Sigmoid colon (tissue), 4 donors: ENCODE measurements around the gene SPATA25.

Experiments used
- EP300 ChIP-seq, 4 donors: sonication (generic); formaldehyde crosslinking; IDR thresholded peaks; one replicate each; pipeline ENCODE4 v1.6.1; 2017; ENCODE audit warnings: antibody characterized with exemption in 4 of 4
- POLR2A ChIP-seq, 2 donors: fragments of 450-650 bp; IDR thresholded peaks; one replicate each; pipeline ENCODE4 v1.6.1; 2016; ENCODE audit warnings: antibody characterized with exemption in 2 of 2, mild to moderate bottlenecking in 2 of 2, moderate library complexity in 2 of 2
- POLR2AphosphoS5 ChIP-seq, 4 donors: sonication (generic); formaldehyde crosslinking; IDR thresholded peaks; one replicate each; pipeline ENCODE4 v1.6.1; 2017; ENCODE audit warnings: antibody characterized with exemption in 4 of 4
- TF ChIP-seq, protein P1 (sequence below), 4 experiments: fragments of 450-650 bp in 3 of 4; fragments of 200-600 bp in 1 of 4; IDR thresholded peaks; one replicate each; pipeline ENCODE4 v1.5.1; 2016 to 2019; ENCODE audit warnings: antibody characterized with exemption in 4 of 4, mild to moderate bottlenecking in 3 of 4, moderate library complexity in 2 of 4

DNA sequence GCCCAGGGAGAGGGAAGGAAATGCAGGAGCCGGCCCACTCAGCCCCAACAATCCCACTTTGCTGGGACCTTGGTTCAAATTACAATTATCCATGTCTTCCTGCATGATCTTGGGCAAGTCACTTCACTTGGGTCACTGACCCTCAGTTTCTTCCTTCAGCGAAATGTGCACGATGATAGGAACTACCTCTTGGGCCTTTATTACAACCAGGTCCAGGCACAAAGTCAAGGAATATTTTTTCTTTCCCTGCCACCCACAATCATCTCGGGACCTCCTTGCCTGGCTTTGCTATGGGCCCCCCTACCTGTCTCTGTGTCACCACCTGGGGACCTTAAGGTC, 24.9 kb upstream of the SPATA25 start:
- TF ChIP-seq, protein P1, sequence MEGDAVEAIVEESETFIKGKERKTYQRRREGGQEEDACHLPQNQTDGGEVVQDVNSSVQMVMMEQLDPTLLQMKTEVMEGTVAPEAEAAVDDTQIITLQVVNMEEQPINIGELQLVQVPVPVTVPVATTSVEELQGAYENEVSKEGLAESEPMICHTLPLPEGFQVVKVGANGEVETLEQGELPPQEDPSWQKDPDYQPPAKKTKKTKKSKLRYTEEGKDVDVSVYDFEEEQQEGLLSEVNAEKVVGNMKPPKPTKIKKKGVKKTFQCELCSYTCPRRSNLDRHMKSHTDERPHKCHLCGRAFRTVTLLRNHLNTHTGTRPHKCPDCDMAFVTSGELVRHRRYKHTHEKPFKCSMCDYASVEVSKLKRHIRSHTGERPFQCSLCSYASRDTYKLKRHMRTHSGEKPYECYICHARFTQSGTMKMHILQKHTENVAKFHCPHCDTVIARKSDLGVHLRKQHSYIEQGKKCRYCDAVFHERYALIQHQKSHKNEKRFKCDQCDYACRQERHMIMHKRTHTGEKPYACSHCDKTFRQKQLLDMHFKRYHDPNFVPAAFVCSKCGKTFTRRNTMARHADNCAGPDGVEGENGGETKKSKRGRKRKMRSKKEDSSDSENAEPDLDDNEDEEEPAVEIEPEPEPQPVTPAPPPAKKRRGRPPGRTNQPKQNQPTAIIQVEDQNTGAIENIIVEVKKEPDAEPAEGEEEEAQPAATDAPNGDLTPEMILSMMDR (IDR thresholded peaks at IDR 0.05), result no peak
- TF ChIP-seq POLR2AphosphoS5 (IDR thresholded peaks at IDR 0.05), result no peak
- TF ChIP-seq POLR2A (IDR thresholded peaks at IDR 0.05), result no peak
- no peak for TF ChIP-seq EP300 (IDR thresholded peaks at IDR 0.05)
